ENCODE data around the gene MRPS18A.

DNA sequence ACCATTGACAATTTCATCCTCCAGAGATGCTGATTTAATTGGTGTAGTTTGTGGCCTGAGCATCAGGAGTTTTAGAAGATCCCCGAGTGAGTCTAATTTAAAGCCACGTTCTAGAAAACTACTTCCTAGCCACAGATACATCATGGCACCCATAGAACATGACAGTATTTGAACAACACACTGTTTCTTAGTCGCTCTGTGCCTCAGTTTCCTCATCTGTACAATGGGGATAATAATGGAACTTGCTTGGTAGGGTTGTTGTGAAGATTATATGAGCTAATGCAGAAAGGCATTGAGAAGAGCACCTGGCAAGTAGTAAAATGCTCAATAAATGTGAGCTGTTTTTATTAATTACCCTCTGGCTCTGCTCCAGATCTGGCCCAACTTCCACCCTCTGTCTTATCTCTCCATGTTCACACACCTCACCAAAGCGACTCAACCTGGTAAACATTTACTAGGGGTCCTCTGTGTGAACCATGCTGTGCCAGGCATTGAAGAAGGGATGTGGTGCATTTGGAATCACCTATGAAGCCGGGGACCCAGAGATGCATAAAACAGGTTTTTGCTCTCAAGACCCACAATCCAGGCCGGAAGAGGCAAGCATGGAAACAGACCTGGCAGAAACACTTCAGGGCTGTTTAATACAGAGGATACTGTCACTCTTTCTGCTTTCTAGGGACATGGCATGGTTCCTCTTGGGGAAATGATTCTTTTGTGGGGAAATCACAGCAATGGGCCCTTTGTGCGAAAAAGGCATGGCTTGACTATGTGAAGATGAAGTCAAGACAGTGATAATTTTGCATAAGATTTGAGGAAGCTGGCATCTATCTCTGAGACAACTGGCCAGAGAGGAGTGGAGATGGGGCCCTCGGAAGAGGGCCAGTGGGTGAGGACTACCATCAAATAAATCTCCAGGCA lies 16.2 kb upstream of the MRPS18A start:
- no peak for TF ChIP-seq CTCF (IDR thresholded peaks at IDR 0.05 in 4 of 5, conservative IDR thresholded peaks at IDR 0.05 in 1 of 5)
- TF ChIP-seq POLR2A (IDR thresholded peaks at IDR 0.05), result no peak
